ENCODE results near the gene MRPS18A.

DNA sequence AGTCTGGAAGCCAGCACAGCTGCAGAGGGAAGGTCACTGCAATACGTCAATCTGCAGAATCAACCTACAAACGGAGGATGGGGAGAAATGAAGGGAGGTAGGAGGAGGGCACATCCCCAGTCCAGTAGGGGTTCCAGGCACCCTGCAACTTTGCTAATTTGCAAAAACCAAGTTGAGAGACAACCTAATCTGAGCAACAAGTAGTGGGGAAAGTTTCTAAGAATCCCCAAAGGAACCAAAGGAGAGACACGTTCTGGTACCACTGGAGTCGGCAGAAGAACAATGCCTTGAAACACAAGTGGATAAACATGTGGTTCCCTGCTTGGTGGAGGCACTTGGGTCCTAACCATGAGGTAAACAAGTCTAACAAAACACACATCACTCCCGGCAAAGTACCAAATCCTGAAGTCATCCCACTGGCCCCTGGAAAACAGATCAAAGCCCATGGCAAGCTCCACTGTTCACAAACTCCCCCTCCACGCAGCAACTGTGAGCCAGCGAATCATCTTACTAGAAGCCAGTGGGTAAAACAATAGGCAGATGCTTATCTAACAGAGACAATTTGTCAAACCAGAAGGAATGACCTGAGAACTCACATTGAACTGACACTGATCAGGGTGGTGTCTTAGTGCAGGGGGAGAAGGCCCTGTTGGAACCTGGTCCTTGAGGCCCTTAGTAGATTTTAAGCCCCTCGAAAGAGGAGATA, 4.7 kb downstream of the MRPS18A start:
- TF ChIP-seq POLR2AphosphoS5 (IDR thresholded peaks at IDR 0.05; ENCODE audit: low read depth, low read length) = no peak
- no peak for TF ChIP-seq SPI1 (IDR thresholded peaks at IDR 0.05; ENCODE audit: low read depth, low read length)
- no peak for TF ChIP-seq TAF1 (IDR thresholded peaks at IDR 0.05; ENCODE audit: low read depth, low read length)
- no peak for TF ChIP-seq POLR2A (IDR thresholded peaks at IDR 0.05; ENCODE audit: low read depth, low read length)

Data from GM12891 (cell line).